Loucy (cell line): ENCODE data around the gene UPF2.
A peak's percentile ranks its signal among the peaks of the same experiment; 100 is the strongest.
"Not testable (repeated sequence)": the region's sequence is repeated elsewhere in the genome, so short reads cannot be mapped to it uniquely, and the experiment has no call there.

Experiments
- H2AFZ ChIP-seq: fragments of 200-600 bp; sonication (generic); 2 replicates; pipeline ENCODE4 v1.6.0; 2016; ENCODE audit warnings: antibody characterized with exemption, mild to moderate bottlenecking, low read length, moderate library complexity
- H3F3A ChIP-seq: fragments of 200-600 bp; 2 replicates; pipeline ENCODE4 v1.6.0; 2016; ENCODE audit warnings: antibody characterized with exemption, low read depth, mild to moderate bottlenecking
- H3K27me3 ChIP-seq: fragments of 200-600 bp; sonication (generic); 2 replicates; pipeline ENCODE4 v1.6.1; 2014; ENCODE audit warnings: low read length, mild to moderate bottlenecking; ENCODE audit not compliant: insufficient read depth, poor library complexity, severe bottlenecking
- H3K36me3 ChIP-seq: fragments of 200-600 bp; sonication (generic); 2 replicates; pipeline ENCODE4 v1.6.1; 2016; ENCODE audit warnings: low read length; ENCODE audit not compliant: insufficient read depth
- H3K4me1 ChIP-seq: fragments of 200-600 bp; sonication (generic); 2 replicates; pipeline ENCODE4 v1.5.1; 2014; ENCODE audit warnings: low read length, mild to moderate bottlenecking; ENCODE audit not compliant: insufficient read depth, poor library complexity, severe bottlenecking
- H3K4me2 ChIP-seq: fragments of 200-600 bp; sonication (generic); 2 replicates; pipeline ENCODE4 v1.6.0; 2014; ENCODE audit warnings: antibody characterized with exemption, low read length, low read depth, mild to moderate bottlenecking; ENCODE audit not compliant: poor library complexity, severe bottlenecking
- H3K4me3 ChIP-seq: fragments of 200-600 bp; sonication (generic); 2 replicates; pipeline ENCODE4 v1.5.1; 2014; ENCODE audit warnings: low read length, mild to moderate bottlenecking, mixed read lengths; ENCODE audit not compliant: poor library complexity, severe bottlenecking
- H3K79me2 ChIP-seq: fragments of 200-600 bp; sonication (generic); 2 replicates; pipeline ENCODE4 v1.6.1; 2014; ENCODE audit warnings: low read length; ENCODE audit not compliant: insufficient read depth
- H3K9ac ChIP-seq: fragments of 200-600 bp; sonication (generic); 2 replicates; pipeline ENCODE4 v1.6.0; 2014; ENCODE audit warnings: mild to moderate bottlenecking, low read depth, low read length, moderate library complexity; ENCODE audit not compliant: poor library complexity, severe bottlenecking
- H3K9me2 ChIP-seq: fragments of 200-600 bp; sonication (generic); replicated peaks from 2 replicates; pipeline ENCODE4 v1.6.1; 2016; ENCODE audit warnings: low read depth, low read length, mixed read lengths
- H3K9me3 ChIP-seq: fragments of 200-600 bp; sonication (generic); 2 replicates; pipeline ENCODE4 v1.6.1; 2014; ENCODE audit warnings: mild to moderate bottlenecking, antibody characterized with exemption, low read length, low read depth; ENCODE audit not compliant: insufficient read depth
- H4K20me1 ChIP-seq: fragments of 200-600 bp; sonication (generic); 2 replicates; pipeline ENCODE4 v1.6.0; 2014; ENCODE audit warnings: antibody characterized with exemption, low read length, mild to moderate bottlenecking; ENCODE audit not compliant: insufficient read depth, poor library complexity, severe bottlenecking
- CTCF ChIP-seq: fragments of 200-600 bp; sonication (generic); conservative IDR thresholded peaks from 2 replicates; pipeline ENCODE4 v1.5.1; 2014; ENCODE audit warnings: mild to moderate bottlenecking, antibody characterized with exemption, low read length
- EZH2phosphoT487 ChIP-seq: fragments of 200-600 bp; IDR thresholded peaks from 2 replicates; pipeline ENCODE4 v1.6.1; 2018; ENCODE audit warnings: antibody characterized with exemption, mild to moderate bottlenecking, moderate library complexity, borderline replicate concordance

The UPF2 gene

DNA sequence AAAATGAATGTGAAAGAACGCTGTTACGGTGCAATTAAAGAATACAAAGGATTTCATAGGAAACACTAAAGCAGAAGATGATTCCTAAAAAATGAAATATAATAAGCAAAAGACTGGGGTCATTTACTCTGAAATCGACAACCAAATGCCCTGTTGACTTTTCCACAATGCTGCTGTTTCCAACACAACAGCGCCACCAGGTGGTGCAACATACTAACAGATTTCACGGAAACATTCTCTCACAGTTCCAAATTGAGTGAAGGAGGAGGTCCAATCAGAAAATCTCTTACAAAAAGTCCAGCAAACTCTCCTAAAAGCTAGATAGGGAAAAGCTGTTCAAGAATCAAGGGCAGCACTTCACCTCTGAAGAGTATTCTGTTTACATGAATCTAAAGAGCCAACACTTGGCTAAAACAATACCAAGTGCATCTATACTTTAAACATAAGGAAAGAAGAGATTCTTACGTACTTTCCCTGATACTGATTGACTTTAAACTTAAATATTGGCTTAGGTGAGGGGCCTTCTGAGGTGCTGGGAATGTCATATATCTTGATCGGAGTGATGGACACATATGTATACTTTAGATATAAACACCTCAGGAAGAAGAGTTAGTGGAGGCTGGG is 55.9 kb downstream of the UPF2 start:
- no peaks in the 10 kb centered on the region for H4K20me1 ChIP-seq
- peaks cover 36% of the 10 kb centered on the region; the same call in 1 of the 2 replicates for H3K36me3 ChIP-seq
- no peak overlapping the region for H2AFZ ChIP-seq
- peaks cover 2% of the 10 kb centered on the region for H3K4me1 ChIP-seq
- no peaks in the 10 kb centered on the region for H3K9me3 ChIP-seq
- no peak overlapping the region for H3K4me3 ChIP-seq
- no peaks in the 10 kb centered on the region for H3F3A ChIP-seq
- no peaks in the 10 kb centered on the region for H3K27me3 ChIP-seq
- H3K9me2 ChIP-seq = no peaks in the 10 kb centered on the region
- peak; percentile 96 for TF ChIP-seq CTCF
- no peak for TF ChIP-seq EZH2phosphoT487
- no peak overlapping the region for H3K9ac ChIP-seq
- H3K79me2 ChIP-seq = no peaks in the 10 kb centered on the region
- H3K4me2 ChIP-seq = no peak overlapping the region

GRCh38 chr10:11982253-11982652 is 60.4 kb downstream of the UPF2 start:
- Histone ChIP-seq H3K27me3 (no peaks in the 10 kb centered on the region), H3F3A (no peaks in the 10 kb centered on the region), H3K36me3 (peaks cover 34% of the 10 kb centered on the region; the same call in 1 of the 2 replicates), H3K9me3 (no peaks in the 10 kb centered on the region), H3K4me3 (no peak overlapping the region), H3K9me2 (no peaks in the 10 kb centered on the region), H3K79me2 (no peaks in the 10 kb centered on the region), H3K9ac (no peak overlapping the region), H3K4me1 (no peaks in the 10 kb centered on the region), H4K20me1 (no peaks in the 10 kb centered on the region), H3K4me2 (no peak overlapping the region), H2AFZ (no peak overlapping the region)
- no peak for TF ChIP-seq CTCF
- TF ChIP-seq EZH2phosphoT487 = no peak

GRCh38 chr10:11975795-11976194 is 66.8 kb downstream of the UPF2 start:
- no peaks in the 10 kb centered on the region for H3K9me2 ChIP-seq
- no peaks in the 10 kb centered on the region for H3K27me3 ChIP-seq
- no peaks in the 10 kb centered on the region for H4K20me1 ChIP-seq
- no peak overlapping the region for H3K4me2 ChIP-seq
- no peaks in the 10 kb centered on the region for H3K9me3 ChIP-seq
- no peak overlapping the region for H2AFZ ChIP-seq
- H3K79me2 ChIP-seq = no peaks in the 10 kb centered on the region
- H3K9ac ChIP-seq = no peak overlapping the region
- TF ChIP-seq EZH2phosphoT487 (no peak), CTCF (no peak)
- peaks cover 42% of the 10 kb centered on the region; the same call in 1 of the 2 replicates for H3K36me3 ChIP-seq
- H3K4me3 ChIP-seq = no peak overlapping the region
- H3K4me1 ChIP-seq = no peaks in the 10 kb centered on the region
- H3F3A ChIP-seq = no peaks in the 10 kb centered on the region

GRCh38 chr10:11972523-11972922 is 70.1 kb downstream of the UPF2 start:
- not testable (repeated sequence) for H3K9ac ChIP-seq, H3F3A ChIP-seq, H3K9me2 ChIP-seq, H3K9me3 ChIP-seq, H2AFZ ChIP-seq, H3K4me3 ChIP-seq, H3K27me3 ChIP-seq, H3K4me2 ChIP-seq, H3K4me1 ChIP-seq, H4K20me1 ChIP-seq, H3K79me2 ChIP-seq
- peaks cover 24% of the 10 kb centered on the region; the same call in 1 of the 2 replicates for H3K36me3 ChIP-seq
